Peyer's patch (tissue), 4 donors: ENCODE data around the gene EIF3I.

ENCODE experiments used
- CTCF ChIP-seq, 6 experiments: fragments of 450-650 bp in 4 of 6; fragments of 200-600 bp in 2 of 6; sonication (generic) in 1 of 6; IDR thresholded peaks; one replicate each; pipeline ENCODE4 v1.5.1; 2017 to 2019; ENCODE audit warnings: antibody characterized with exemption in 6 of 6, mild to moderate bottlenecking in 3 of 6, moderate library complexity in 1 of 6
- POLR2A ChIP-seq, 2 donors: fragments of 450-650 bp; IDR thresholded peaks; one replicate each; pipeline ENCODE4 v1.5.1; 2017; ENCODE audit warnings: antibody characterized with exemption in 2 of 2, mild to moderate bottlenecking in 2 of 2, moderate library complexity in 2 of 2

GRCh38 chr1:32179193-32179442 lies 43.1 kb upstream of the EIF3I start:
- TF ChIP-seq CTCF (IDR thresholded peaks at IDR 0.05) (no peak), POLR2A (IDR thresholded peaks at IDR 0.05) (no peak)
